Activated CD8-positive, alpha-beta memory T cell treated with anti-CD3 and anti-CD28 coated beads, Interleukin-2, amount 50 U/mL, for 1 hour (primary cell): ENCODE results near the gene HARS2.
"Not testable (repeated sequence)": the region's sequence is repeated elsewhere in the genome, so short reads cannot be mapped to it uniquely, and the experiment has no call there.

Source experiments
- DNase-seq: peaks from one replicate; pipeline ENCODE4 v3.0.0-alpha.2; 2020; ENCODE audit errors: extremely low read depth

Gene HARS2

DNA sequence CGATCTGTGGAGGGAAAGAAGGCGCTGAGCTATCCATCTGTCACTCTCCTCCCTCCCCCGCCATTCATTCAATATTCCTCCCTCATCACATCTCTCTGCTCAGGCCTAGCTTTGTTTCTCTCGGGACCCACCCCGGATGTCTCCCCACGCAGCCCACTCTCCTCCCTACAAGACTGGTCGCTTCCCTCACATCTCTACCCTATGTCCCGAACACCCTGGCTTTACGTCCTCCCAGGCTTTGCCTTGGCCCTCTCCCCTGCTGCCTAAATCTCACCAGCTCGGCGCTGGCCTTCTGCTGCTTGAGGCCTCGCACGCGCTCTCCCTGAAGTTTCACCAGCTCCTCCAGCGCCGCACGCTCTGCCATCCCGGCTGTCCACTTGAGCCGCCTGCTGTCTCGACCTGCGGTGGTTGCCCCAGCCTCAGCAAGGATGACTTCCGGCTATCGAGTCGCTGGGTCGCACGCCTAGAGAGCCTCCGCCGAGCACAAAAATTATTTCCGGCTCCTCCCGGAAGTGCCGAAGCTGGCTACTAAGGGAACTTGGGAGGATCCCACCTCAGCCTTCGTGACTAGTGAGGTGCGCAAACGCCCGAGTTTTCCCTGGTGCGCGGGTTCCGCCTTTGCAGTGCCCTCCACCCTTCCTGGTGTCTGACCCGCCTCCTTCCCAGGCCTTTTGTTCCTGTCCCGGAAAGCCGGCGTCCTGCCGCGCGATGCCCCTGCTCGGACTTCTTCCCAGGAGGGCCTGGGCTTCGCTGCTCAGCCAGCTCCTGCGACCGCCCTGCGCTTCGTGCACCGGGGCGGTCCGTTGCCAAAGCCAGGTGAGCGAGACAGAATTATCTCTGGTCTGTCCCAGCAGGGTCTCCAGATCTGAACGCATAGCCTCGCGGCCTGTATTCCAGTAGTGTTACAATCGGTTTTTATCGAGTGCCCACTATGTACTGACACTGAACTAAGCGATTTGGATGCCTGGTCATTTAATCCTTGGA lies at the start of gene HARS2, which contains the start of gene HARS1:
Gene HARS2 (plus strand): TSS at position 515 of the 984 bp plus-strand sequence. CDS start 194 bp downstream, at position 709.
Gene HARS1 (minus strand): TSS at position 430 of the 984 bp plus-strand sequence. CDS start 66 bp downstream, at position 364.
- DNase-seq = peak; percentile 54

DNA sequence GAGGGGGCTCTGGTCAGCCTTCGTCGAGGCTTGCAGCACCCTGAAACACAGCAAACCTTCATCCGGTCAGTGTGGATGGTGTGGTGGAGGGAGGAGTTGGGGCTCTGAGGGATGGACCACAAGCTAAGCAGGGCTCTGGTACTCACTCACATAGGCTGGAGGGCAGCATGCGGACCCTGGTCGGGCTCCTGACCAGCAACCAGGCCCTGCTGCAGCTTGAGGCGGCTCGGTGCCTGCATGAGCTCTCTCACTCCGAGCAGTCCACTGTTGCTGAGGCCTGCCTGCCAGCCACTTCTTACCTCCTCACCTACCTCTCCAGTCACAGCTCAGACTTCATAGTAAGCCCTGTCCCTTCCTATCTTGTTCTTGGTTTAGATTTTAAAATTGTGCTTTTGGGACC lies 49.5 kb upstream of the HARS2 start:
- no peak for DNase-seq

- no peak for DNase-seq
Measured at GRCh38 chr5:140642718-140643117, 48.5 kb upstream of the HARS2 start.

DNA sequence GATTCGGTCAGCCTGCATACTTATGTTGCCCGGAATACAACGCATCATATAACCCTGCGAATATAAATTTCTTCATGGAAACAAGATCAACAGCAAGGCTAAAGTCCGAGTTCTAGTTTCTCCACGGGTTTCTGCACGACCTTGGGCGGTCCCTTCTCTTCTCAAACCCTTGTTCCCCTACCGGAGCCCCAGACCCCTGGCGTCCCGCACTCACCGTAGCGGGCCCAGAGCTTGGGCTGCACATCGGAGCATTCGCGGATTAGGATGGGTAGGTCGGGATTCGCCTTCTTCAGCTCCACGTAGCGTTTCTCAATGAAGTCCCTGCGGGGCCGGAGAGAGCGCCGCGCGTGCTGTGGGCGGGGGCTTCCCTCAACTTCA lies 44.2 kb upstream of the HARS2 start:
- no peak for DNase-seq

DNA sequence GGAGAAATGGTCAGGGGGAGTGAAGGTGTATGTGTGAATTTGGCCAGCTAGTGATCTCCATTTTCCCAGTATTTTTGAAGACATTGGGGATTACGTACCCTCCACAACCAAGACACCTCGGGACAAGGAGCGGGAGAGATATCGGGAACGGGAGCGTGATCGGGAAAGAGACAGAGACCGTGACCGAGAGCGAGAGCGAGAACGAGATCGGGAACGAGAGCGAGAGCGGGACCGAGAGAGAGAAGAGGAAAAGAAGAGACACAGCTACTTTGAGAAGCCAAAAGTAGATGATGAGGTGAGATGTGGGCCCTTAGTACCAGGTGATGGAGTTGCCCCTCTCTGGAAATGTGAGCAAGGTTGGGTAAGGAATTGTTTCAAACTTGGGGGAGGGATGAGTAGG lies 32.4 kb upstream of the HARS2 start:
- DNase-seq = no peak

DNA sequence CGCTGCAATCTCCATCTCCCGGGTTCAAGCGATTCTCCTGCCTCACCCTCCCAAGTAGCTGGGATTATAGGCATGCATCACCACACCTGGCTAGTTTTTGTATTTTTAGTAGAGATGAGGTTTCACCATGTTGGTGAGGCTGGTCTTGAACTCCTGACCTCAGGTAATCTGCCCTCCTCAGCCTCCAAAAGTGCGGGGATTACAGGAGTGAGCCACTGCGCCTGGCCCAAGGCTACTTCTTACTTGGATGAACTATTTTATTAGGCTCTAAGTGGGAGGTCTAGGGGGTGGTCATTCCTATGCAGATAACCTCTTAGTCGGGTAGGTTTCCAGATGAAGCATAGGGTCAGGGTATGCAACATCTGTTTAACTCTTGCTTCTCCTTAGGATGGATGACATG lies 30.9 kb upstream of the HARS2 start:
- not testable (repeated sequence) for DNase-seq

- no peak for DNase-seq
Measured at GRCh38 chr5:140664030-140664358, 27.3 kb upstream of the HARS2 start.

GRCh38 chr5:140664359-140665119 lies 26.7 kb upstream of the HARS2 start, which contains the start of gene WDR55:
Gene WDR55 (plus strand): TSS chr5:140664904. CDS start chr5:140664913, 9 bp downstream.
- DNase-seq = peak; percentile 88

GRCh38 chr5:140671035-140671434 lies 20.2 kb upstream of the HARS2 start:
- DNase-seq = not testable (repeated sequence)

GRCh38 chr5:140671472-140672125 lies 19.7 kb upstream of the HARS2 start:
- DNase-seq = no peak

GRCh38 chr5:140672455-140673186 lies 18.6 kb upstream of the HARS2 start:
- no peak for DNase-seq

DNA sequence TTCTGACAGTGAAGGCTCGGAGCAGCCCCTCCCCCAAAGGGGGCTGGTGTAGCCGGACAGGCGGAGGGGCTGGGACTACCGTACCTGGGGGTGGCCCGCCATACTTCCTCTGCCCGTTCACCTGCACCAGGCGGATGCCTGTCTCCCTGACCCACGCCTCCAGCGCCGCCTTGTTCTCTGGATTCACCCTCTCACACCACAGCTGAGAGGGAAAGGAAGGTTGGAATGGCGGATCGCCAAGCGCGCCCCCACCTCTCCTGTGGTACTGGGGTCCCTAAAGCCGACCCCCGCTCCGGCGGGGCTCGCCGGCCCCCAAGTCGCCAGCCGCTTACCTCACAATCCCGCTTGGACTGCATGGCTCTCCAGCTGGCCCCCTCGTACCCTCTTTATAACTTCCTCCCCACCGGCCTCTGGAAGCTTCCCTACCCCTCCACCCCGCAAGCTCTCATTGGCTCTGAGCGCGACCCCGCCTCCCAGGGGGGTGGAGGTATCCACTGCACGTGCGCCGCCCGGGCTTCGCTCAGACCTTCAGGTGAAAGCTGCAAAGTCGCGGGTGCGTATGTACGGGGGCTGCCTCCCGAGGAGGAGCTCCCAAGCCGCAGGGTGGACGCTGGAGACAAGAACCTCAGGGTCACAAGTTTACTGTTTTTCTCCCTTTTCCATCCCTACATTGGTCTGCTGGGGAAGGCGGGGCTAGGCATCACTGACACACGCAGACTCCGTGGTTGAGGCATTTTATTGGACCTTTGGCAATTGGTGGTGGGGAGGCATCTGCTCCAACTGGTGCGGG lies 17.9 kb upstream of the HARS2 start, which contains the start of gene DND1:
Gene DND1 (minus strand): TSS at position 390 of the 790 bp plus-strand sequence. CDS start 34 bp downstream, at position 356.
- DNase-seq = no peak

GRCh38 chr5:140674211-140674610 lies 17.0 kb upstream of the HARS2 start:
- no peak for DNase-seq

GRCh38 chr5:140674629-140675028 lies 16.6 kb upstream of the HARS2 start:
- DNase-seq = no peak

- no peak for DNase-seq
Measured at GRCh38 chr5:140677947-140678346, 13.3 kb upstream of the HARS2 start.

DNA sequence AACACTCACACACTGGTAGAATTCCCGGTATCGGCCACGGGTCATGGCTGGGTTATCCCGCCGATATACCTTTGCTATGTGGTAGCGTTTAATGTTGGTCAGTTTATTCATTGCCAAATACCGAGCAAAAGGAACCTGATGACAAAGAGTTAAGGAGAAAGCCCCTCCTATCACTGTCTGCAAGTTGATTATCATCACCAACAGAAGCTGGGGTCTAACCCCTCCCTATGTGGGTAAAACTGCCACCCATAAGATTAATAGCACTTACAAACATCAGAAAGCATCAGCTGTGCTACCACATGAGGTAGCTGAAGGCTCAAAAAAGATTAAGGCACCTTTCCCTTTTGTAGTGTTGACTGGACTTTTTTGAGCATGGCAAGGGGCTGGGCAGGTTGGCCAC lies 12.3 kb upstream of the HARS2 start:
- DNase-seq = no peak

DNA sequence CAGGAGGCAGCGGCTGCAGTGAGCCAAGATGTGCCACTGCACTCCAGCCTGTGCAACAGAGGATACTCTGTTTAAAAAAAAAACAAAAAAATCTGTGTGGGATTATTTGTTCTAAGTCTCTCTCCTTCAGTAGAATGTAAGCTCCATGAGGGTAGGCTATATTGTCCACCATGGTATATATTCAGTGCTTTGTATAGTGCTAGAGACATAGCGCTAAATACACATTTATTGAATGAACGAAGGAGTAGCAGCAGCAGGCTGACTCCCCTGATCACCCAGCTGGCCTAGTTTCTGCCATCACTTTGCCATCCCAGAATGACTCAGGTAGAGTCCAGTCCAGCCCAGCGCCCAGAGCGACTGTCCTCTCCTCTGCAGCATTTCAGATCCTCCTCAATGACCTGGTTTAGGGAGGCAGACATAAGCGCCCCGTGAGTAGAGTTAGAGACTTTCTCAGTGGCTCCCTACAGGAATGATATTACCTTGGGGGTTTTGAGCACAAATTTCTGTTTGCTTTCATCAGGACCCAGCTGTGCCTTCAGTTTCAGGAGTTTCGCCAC lies 801 bp upstream of the HARS2 start:
- DNase-seq = no peak

- DNase-seq = no peak
Measured at GRCh38 chr5:140694276-140694675, 3.0 kb downstream of the HARS2 start.

- DNase-seq = no peak
Measured at GRCh38 chr5:140696891-140697492, 5.7 kb downstream of the HARS2 start.
